D721Med (cell line): ENCODE data around the gene TRAF3IP3.
"Not testable (repeated sequence)": the region's sequence is repeated elsewhere in the genome, so short reads cannot be mapped to it uniquely, and the experiment has no call there.

Source experiments
- DNase-seq: peaks from one replicate; pipeline ENCODE4 v3.0.0; 2011; ENCODE audit warnings: low spot score; ENCODE audit not compliant: insufficient read length
- FAIRE-seq: peaks from 2 replicates; lab custom pipeline; 2011; peaks lifted over from hg19 to GRCh38; lab: Jason Lieb, UNC
- TF ChIP-seq, protein P1 (sequence below): IDR thresholded peaks from 2 replicates; pipeline ENCODE4 v1.5.1; 2012; ENCODE audit warnings: mild to moderate bottlenecking, control low read depth; ENCODE audit not compliant: insufficient read depth; ENCODE audit errors: missing control alignments

Gene TRAF3IP3

DNA sequence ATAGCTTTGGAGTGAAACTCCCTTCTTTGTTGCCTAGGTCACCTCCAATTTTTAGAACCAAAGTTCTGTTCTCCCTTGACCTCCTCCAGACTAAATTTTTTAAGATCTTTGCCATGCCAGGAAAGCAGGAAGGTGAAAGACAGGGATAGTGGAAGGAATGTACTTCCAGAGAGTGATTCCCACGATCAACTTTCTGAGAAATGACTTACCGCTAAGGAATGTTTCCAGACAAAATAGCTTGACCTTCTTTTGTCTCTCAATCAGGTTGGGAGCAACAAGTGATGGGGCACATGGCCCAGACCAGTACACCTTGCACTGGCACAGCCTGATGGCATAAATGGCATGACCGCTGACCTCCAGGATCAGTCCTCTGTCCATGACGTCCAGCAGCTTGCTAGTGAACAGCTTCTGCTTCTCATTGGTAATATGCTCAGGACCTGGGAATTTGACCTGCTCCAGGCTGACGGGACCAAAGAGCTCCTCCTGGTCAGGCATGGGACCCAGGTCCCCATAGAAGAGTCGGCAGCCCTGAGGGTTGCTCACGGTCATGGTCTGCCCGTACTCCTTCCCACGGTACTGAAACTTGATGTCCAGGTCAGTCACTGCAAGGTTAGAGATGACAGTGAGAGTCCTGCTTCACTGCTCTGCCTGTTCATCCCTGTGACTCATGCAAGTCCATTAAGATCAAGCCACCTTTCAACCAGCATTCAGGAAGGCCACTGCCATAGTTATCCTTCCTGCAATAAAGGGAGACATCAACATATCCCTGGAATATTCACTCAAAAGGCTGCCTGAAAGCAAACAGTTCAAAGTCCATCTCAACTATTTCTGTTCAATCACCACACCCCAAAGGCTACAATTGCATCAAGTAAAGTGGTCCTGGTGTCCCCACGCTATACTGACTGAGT, 34.7 kb downstream of the TRAF3IP3 start:
- TF ChIP-seq, protein P1, sequence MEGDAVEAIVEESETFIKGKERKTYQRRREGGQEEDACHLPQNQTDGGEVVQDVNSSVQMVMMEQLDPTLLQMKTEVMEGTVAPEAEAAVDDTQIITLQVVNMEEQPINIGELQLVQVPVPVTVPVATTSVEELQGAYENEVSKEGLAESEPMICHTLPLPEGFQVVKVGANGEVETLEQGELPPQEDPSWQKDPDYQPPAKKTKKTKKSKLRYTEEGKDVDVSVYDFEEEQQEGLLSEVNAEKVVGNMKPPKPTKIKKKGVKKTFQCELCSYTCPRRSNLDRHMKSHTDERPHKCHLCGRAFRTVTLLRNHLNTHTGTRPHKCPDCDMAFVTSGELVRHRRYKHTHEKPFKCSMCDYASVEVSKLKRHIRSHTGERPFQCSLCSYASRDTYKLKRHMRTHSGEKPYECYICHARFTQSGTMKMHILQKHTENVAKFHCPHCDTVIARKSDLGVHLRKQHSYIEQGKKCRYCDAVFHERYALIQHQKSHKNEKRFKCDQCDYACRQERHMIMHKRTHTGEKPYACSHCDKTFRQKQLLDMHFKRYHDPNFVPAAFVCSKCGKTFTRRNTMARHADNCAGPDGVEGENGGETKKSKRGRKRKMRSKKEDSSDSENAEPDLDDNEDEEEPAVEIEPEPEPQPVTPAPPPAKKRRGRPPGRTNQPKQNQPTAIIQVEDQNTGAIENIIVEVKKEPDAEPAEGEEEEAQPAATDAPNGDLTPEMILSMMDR, result no peak
- DNase-seq, result no peak
- no peak for FAIRE-seq

- FAIRE-seq, result no peak
- no peak for DNase-seq
- TF ChIP-seq, protein P1, result no peak
Observed at GRCh38 chr1:209791920-209792319, 36.1 kb downstream of the TRAF3IP3 start.

DNA sequence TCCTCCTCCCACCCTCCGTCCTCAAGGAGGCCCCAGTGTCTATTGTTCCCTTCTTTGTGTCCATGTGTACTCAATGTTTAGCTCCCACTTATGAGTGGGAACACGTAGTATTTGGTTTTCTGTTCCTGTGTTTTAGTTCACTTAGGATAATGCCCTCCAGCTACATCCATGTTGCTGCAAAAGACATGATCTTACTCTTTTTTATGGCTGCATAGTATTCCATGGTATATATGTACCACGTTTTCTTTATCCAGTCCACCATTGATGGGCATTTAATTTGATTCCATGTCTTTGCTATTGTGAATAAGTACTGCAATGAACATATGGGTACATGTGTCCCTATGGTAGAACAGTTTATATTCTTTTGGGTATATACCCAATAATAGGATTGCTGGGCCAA, 37.9 kb downstream of the TRAF3IP3 start:
- FAIRE-seq, result not testable (repeated sequence)

DNA sequence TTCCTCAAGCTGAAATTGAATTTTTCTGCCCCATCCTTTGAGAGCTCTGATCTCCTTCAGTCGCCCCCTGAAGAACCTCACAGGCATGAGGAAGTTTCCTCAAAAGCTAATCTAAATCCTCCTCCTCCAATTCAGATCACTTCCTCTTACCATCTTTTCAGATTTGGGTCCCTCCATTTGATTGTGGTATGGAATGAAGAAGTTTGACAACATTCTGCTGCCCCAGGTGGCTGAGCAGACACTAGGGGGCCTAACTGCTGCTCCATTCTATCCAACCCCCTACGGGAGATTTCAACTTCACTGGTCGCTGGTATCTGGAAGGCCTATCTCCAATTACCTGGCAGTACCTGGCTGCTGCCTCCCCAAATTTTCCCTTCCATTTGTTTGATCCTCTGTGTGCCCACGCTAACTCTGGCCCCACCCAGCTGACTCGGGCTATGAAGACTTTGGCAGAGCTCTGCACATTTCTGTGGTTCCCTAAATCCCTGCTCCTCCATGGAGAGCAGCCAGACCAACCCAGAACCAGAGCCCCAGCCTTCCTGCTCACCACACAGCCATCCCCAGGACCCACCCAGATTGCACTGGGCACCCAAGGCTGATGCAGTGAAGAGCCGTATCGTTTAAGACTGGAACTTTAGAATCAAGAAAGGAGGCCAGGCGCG, 42.3 kb downstream of the TRAF3IP3 start:
- no peak for FAIRE-seq
- DNase-seq, result no peak
- TF ChIP-seq, protein P1, result no peak

More for the DNA sequence above, 37.9 kb downstream of the TRAF3IP3 start:
- DNase-seq, result not testable (repeated sequence)

DNA sequence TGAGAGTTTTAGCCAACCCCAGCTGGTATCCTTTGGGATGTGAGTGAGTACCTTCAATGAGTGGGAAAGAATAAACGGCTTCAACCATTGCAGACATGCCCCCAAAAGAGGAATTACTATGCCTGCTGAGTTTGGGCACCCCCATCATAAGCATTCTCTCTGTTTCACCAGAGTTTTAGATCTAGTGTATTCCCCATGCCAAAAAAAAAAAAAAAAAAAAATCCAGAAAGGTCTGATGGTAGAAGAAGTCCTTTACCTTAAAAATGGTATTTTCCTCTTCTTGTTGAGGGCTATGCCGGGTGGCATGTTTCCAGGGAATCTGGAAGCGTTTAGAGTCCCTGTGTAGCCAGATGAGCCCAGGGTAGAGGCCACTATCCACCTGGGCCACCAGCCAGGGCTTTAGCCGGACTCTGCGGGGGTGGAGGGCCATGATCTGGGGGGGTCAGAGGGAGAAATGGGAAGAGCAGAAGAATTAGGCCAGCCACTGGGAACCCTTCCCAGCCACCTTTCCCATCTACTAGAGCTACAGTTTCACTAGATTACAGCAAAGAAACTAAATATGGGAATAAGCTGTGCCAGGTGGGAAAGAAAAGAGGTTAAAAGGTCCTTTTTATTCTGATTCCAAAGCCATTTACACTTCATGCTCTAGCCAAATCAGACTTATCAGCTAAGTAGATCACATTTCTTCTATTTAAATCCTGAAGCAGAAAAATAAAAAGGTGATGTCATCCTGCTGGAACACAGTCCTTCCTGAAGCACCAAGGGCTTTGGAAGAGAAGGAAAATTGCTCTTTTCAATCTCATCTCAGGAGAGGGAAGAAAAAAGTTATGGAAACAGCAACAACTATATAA, 45.4 kb downstream of the TRAF3IP3 start:
- DNase-seq, result no peak
- TF ChIP-seq, protein P1, result no peak
- no peak for FAIRE-seq

DNA sequence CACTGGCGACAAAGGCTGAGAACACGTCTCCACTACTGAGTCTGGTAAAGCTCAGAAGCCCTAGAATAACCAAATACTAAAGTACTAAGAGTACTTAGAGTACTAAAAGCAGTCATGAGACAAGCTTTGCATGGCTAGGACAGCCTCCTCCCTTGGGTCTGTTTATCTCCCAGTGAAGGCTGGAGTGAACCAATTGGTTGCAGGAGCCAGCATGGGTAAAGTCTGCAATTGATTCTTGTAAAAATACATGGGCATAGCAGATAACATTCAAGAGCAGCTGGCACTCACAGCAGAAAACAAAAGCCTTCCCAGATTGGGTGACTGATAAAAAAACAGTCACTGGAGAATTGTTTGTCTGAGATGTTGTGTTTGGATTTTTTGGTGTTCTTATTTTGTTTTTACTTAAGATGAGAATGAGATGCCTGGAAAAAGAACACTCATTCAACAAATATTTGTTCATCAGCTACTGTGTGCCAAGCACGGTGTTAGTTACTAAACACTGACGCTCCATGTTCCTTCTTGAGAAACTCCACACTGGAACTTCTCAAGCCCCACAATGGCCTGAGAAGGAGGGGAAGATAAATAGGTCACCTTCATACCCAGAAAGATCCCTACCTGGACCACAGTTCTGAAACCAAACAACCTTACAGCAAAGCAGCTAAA, 46.4 kb downstream of the TRAF3IP3 start:
- DNase-seq, result no peak
- no peak for FAIRE-seq
- TF ChIP-seq, protein P1, result no peak

- DNase-seq, result no peak
- TF ChIP-seq, protein P1, result no peak
- no peak for FAIRE-seq
Observed at GRCh38 chr1:209802780-209803152, 46.9 kb downstream of the TRAF3IP3 start.
